Renal cortex interstitium (tissue), 11 donors: ENCODE results near the gene TMED10. TPM values are rescaled to one million over a fixed set of nuclear protein-coding genes. Genes with fewer than 3 reads are reported as not detected.
"Not testable (repeated sequence)": the region's sequence is repeated elsewhere in the genome, so short reads cannot be mapped to it uniquely, and the experiment has no call there.

Experiments
- DNase-seq, 11 donors: peaks; one replicate each; pipeline ENCODE4 v3.0.0-alpha.2; 2013; ENCODE audit warnings: low read depth in 9 of 11, low spot score in 4 of 11; ENCODE audit errors: extremely low read depth in 1 of 11
- polyA plus RNA-seq, 3 donors: library from polyadenylated mRNA; unstranded; fragments of 120-200 nt; gene quantifications; one replicate each; pipeline ENCODE4 v1.2.1, GENCODE V29; 2013; ENCODE audit not compliant: insufficient read length in 3 of 3

The TMED10 gene
- polyA plus RNA-seq, 3 donors, result 256 to 273 (median 264) TPM

DNA sequence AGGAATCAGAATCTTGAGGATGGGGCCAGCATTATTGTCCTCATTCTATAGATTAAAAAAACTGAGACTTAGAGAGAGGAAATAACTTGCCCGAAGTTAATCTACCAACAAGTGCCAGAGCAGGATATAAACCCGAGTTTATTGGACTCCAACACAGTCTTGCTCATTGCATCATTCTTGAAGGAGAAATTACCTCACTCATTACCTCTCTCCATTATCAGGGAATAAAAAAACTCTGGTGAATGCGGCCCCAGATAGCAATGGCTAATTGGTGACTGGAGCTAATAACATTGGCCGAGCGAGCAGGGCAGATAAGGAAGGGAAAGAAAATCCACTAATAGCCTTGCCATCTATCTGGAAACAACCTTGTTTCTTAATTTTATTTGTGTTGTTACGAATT, 24.7 kb upstream of the TMED10 start:
- no peak for DNase-seq

DNA sequence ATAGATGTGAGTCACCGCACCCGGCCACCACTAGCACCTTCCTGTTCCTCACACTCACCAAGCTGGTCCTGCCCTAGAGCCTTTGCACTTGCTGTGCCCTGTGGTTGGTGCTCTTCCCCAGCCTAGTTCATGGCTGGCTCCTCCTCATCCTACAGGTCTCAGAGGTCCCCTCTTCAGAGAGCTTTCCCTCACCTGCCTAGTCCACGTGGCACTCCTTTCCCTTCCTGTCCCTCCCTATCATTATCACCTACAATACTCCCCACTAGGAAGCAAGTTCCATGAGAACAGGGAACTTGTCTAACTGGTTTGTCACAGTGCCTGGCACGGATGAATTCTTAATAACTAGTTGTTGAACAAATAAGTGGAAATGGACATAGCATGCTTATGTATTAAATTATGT, 24.0 kb upstream of the TMED10 start:
- peak in 2 of 11 donors; percentile 56 to 67 for DNase-seq

DNA sequence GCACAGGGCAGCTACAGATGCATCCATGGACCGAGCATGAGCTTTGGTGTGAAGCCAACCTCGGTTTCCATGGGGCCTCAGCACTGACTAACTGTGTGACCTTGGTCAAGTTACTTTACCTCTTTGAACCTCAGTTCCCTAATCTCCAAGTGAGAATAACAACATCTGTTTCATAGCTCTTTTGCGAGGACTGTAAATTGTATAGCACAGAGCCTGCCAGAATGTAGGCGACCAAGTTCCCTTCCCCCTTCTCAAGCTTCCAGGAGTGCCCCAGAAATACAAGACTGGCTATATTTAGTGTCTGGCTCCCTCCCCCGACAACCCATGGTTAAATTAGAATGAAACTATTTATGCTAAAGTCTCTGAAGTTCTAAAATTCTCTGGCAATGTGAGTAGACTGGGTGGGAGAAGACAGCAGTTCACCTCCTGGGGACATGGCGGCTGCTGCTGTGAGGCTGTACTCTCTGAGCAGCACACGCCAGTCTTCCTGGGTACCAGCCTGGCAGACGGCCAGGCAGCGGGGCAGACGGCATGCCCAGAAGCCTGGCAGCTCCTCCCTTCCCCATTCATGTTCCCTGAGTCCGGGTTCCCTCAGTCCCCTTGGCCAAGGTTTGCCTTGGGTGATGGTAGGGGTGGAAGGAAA, 22.0 kb upstream of the TMED10 start:
- peak in 5 of 11 donors; percentile 34 to 72 (median 49) for DNase-seq

DNA sequence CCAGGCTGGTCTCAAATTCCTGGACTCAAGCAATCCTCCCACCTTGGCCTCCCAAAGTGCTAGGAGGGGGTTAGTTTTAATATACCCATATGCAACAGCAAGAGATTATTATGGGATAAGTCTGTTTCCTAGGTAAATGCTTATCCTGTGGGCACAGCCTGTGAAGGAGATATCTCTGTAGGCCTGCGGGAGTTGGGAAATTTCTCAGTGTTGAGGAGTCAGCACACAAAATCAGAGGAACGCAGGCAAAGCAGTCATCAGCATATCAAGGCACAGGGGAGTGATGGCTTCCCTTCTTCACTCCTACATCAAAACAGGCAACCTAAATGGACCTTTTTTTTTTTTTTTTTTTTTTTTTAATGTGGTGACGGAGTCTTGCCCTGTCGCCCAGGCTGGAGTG, 20.9 kb upstream of the TMED10 start:
- DNase-seq, result no peak

DNA sequence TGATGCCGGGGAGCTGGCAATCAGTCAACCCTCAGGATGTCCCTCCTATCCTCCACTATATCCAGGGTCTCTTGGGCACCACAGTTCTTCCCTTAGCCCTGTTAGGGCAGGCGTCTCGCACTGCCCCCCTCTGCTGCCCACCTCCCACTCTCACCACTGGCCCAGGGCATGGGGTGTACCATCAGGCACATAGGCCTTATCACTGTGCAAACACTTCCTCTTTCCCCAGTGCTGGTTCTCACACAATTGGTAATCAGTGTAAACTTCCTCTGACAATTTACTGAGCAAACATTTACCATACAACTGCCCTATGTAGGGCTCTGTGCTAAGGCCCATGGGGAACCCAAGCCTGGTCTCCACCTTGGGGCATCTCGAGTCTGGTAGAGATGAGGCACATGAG, 20.1 kb upstream of the TMED10 start:
- DNase-seq, result no peak

DNA sequence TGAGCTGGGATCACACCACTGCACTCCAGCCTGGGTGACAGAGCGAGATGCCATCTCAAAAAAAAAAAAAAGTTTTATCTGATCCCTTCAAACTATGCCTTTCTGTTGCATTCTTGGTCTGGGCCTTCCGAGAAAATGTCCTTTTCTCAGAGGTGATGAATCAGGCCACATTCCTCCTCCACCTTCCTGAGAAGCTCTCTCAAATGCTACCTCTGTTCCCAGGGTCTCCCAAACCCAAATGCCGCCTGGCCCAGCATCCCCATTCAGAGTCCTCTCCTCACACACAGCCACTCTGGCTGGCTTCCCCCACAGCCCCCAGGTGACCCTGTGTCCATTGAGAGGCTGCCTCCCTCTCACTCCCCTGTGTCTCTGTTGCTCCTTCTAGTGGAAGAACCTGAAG, 19.7 kb upstream of the TMED10 start:
- DNase-seq, result no peak

DNA sequence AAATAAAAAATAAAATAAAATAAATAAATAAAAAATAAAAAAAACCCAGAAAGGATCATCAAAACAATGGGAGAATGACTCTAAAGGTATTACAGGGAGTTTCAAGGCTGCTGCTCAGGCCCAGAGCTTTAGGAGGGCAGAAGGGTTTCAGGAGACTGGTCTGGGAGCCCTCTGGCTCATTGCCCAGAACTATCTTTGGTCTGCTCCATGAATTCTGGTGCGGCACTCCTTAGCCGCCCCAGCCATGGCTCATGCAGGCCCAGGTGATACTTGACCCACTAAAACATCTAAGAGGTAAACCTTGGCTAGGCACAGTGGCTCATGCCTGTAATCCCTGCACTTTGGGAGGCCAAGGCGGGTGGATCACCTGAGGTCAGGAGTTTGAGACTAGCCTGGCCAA, 14.7 kb upstream of the TMED10 start:
- DNase-seq, result no peak

DNA sequence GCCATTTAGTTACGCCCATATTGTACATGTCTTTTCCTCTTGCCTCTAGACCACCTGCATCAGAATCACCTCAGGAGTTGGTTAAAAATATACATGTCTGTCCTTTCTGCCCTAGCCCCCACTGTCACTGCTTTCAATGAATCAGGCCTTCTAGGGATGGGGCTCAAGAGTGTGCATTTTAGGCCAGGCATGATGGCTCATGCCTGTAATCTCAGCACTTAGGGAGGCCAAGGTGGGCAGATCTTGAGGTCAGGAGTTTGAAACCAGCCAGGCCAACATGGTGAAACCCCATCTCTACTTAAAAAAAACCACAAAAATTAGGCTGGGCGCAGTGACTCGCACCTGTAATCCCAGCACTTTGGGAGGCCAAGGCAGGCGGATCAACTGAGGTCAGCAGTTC, 13.6 kb upstream of the TMED10 start:
- no peak for DNase-seq

DNA sequence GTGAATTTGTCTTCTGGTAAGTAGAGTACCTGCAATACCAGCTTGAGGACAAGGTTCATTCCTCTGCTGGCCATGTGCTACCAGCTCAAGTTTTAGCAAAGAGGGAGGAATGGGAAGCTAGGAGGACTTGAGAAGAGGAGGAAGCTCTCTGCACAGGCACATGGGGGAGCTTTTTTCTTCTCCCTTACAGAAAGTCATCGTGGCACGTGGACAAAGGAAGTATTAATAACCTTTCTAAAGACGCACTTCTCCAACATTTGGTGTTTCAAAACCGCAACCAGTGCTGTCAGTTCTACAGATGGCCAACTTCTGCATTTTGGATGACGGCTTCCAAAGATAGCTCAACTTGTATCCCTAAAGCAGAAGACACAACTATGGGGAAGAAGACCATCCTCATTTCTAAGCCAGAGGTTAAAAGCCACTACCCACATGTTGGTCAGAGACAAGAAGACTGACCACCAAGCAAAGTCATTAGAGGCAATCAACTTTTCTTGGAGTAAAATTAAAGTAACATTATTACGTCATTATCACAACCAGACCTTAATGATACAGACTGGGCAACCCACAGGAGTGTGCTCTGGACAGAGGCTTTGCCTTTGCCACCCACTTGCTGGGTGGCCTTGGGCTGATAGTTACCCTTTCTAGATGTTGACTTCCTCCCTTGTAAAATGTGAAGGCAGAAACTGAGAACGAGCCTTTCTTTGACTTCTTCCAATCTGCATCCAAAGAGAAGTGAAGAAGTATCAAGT, 12.3 kb upstream of the TMED10 start:
- DNase-seq, result no peak

DNA sequence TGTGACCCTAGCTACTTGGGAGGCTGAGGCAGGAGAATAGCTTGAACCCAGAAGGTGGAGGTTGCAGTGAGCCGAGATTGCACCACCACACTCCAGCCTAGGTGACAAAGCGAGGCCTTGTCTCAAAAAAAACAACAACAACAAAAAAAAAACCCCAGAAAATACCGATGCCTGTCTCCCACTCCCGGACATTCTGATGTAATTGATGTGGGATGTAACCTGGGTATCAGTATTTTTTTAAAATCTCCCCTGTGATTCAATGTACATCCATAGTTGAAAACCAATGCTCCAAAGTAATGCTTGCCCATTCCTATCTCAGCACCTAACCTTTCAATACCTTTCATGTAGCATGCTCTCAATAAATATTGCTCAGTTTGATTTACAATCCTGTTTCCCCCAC, 11.7 kb upstream of the TMED10 start:
- DNase-seq, result no peak

DNA sequence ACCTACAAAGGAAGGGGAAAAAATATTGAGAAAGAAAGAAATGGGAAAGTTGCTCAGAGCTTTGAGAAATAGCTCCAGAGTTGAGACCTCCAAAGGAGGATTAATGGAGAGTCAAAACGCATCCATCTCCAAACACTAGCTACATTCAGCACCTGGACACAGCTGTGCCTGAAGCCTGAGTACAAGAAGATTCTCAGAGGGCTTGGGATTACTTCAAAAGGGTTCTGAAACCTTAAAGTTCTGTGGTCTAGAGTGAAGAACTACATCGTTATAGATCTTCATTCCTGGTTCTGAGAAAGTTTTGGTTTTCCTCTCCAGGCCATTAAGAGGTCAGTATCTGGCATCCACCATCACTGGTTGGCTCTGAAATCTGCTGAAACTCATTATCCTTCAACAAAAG, 10.5 kb upstream of the TMED10 start:
- no peak for DNase-seq

DNA sequence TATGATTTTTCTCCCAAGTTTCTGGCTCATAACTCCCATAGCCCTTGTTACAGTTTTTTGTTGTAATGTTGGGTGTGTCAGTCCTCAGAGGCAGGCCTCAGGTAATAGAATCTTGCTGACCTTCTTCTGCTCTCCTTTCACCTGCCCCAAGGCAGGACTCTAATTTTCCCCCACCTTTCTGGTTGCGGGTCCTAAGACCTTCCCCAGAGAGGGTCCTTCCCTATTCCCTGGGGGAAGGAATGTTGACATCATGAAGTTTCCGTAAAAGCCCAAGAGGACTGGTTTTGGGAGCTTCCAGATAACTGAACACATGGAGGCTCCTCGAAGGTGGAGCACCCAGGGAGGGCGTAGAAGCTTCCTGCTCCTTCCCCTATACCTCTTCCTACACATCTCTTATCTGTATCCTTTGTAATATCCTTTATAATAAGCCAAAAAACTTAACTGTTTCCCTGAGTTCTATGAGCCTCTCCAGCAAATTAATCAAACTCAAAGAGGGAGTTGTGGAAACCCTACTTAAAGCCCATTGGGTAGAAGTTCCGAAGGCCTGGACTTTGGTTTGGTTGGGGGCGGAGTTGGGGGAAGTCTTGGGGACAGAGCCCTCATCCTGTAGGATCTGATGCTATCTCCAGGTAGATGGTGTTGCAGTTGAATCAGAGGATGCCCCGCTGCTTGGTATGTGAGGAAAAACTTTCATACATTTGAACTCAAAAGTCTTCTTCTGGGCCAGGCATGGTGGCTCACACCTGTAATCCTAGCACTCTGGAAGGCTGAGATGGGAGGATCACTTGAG, 9.0 kb upstream of the TMED10 start:
- DNase-seq, result no peak

DNA sequence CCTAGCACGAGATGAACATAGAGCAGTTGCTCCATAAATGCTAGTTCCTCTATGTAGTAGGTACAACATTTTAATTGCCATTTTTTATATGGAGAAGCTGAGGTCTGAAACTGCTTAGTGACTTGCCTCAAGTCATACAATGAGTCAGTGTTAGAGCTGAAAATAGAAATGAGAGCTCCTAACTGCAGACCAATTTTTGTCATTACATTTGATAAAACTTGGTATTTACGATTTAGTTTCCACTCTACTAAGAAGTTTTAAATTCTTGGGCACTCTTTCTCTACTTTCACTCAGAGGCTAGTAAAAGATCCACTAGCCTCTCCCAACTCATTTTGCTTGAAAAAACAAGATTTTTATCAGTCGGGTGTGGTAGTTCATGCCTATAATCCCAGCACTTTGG, 8.1 kb upstream of the TMED10 start:
- no peak for DNase-seq

DNA sequence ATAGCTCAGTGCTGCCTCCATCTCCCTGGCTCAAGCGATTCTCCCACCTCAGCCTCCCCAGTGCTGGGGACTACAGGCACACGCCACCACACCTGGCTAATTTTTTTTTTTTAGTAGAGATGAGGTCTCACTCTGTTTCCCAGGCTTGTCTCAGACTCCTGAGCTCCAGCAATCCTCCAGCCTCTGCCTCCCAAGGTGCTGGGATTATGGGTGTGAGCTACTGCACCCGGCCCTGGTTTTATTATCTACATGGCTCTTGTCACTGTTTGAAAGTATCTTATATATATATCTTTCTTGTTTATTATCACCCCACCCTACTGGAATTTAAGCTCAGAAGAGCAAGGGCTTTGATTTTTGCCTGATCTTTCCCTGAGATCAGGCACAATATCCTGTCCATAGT, 7.6 kb upstream of the TMED10 start:
- no peak for DNase-seq

DNA sequence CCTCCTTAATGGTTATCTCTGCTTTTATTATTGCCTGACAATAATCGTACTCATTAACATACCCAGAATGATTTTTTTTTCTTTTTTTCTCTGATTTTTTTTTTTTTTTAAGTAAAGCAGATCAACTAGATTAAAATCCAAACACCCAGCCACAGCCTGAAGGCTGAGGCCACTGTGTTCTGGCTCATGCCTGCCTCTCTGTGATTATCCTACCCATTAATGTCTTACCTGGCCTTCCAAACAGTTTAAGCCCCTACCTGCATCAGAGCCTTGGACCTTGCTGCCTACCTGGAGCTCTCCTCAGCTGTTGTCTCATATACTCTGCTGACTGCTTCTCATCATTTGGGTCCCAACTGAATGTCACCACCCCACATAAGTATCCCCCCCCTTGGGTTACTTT, 6.8 kb upstream of the TMED10 start:
- DNase-seq, result no peak

DNA sequence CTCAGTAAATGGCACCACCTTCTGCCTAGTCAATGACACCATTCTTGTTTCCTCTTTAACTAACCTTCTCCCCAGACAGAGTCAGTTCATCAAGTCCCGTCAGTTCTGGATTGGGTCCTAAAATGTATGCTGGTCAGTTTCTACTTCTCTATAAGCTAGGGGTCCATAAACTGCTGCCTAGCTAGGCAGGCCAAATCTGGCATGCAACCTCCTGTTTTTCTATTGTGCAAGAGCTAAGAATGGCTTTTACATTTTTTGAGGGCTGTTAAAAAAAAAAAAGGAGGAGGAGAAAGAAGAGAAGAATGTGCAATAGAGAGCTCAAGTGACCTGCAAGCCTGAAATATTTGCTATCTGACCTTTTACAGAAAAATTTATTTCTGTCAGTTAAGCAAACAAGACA, 6.4 kb upstream of the TMED10 start:
- DNase-seq, result no peak

DNA sequence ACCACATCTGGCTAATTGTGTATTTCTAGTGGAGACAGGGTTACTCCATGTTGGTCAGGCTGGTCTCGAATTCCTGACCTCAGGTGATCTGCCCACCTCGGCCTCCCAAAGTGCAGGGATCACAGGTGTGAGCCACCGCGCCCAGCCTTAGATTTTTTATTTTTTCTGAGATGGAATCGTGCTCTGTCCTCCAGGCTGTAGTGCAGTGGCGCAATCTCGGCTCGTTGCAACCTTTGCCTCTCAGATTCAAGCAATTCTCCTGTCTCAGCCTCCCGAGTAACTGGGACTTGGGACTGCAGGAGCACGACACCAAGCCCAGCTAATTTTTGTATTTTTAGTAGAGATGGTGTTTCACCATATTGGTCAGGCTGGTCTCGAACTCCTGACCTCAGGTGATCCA, 5.8 kb upstream of the TMED10 start:
- not testable (repeated sequence) for DNase-seq

DNA sequence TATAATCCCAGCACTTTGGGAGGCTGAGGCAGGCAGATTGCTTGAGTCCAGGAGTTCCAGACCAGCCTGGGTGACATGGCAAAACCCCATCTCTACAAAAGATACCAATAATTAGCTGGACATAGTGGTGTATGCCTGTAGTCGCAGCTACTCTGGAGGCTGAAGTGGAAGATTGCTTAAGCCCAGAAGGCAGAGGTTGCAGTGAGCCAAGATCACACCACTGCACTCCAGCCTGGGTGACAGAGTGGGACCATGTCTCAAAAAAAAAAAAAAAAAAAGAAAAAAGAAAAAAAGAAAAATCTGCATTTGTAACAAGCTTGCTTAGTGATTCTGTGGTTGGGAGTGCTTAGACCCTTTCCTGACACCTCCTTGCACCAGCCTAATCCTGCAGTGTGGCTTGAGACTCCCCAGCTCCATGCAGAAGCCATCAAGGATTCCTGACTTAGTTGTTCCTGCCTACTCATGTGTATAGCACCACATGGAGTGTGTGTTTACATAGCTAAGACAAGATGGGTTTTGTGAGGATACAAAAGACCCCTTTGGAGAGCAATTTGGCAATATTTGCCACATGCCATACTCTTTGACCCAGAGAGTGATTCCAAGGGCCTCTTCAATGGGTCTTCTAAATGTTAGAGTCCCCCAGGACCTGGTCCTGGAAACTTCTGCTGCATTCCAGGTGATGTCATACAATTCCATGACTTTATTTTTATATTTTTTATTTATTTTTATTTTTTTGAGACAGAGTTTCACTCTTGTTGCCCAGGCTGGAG, 5.1 kb upstream of the TMED10 start:
- DNase-seq, result no peak

DNA sequence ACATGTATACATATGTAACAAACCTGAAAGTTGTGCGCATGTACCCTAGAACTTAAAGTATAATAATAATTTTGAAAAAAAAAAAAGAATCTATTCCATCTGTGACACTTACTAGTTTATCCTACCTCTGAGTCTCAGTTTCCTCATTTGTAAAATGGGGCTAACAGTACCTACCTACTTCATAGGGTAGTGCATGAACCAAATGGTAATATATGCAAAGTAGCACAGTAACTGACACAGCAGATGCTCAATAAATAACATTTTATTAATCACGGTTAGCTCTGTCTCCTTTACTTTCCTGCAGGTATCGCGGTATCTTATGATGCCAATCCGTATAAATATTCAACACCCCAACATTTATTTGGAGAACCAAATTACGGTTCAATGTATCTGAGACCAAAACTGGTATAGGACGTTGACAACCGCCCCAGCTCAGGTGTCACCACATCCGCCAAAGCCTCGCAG, 703 bp downstream of the TMED10 start:
- DNase-seq, result no peak
